GM19240 (cell line): Measurements from ENCODE around the gene BORCS6.

Source experiments
- DNase-seq: peaks from one replicate; pipeline ENCODE4 v3.0.0; 2011; ENCODE audit warnings: low spot score; ENCODE audit not compliant: insufficient read length

Gene BORCS6

GRCh38 chr17:8212312-8213180 is 22.6 kb upstream of the BORCS6 start:
- no peak for DNase-seq

- DNase-seq, result no peak
Observed at GRCh38 chr17:8210761-8211458, 20.9 kb upstream of the BORCS6 start.

GRCh38 chr17:8209907-8210760 is 20.2 kb upstream of the BORCS6 start, which contains the start of gene AURKB:
AURKB (minus strand) TSS chr17:8210575; CDS start chr17:8210224, 351 bp downstream.
- peak; percentile 99 for DNase-seq

- no peak for DNase-seq
Observed at GRCh38 chr17:8206536-8206935, 16.6 kb upstream of the BORCS6 start.

GRCh38 chr17:8204761-8205555 is 15.0 kb upstream of the BORCS6 start:
- DNase-seq, result no peak

- no peak for DNase-seq
Observed at GRCh38 chr17:8192070-8192815, 2.3 kb upstream of the BORCS6 start.

GRCh38 chr17:8190506-8190905 is 526 bp upstream of the BORCS6 start:
- DNase-seq, result no peak

- no peak for DNase-seq
Observed at GRCh38 chr17:8189041-8189710, 804 bp downstream of the BORCS6 start.

- DNase-seq, result no peak
Observed at GRCh38 chr17:8188263-8188839, 1.6 kb downstream of the BORCS6 start.

- no peak for DNase-seq
Observed at GRCh38 chr17:8187517-8188262, 2.3 kb downstream of the BORCS6 start.

GRCh38 chr17:8186787-8187516 is 3.0 kb downstream of the BORCS6 start:
- DNase-seq, result no peak

GRCh38 chr17:8186446-8186786 is 3.6 kb downstream of the BORCS6 start:
- DNase-seq, result no peak

GRCh38 chr17:8185582-8186445 is 4.2 kb downstream of the BORCS6 start:
- DNase-seq, result no peak

GRCh38 chr17:8176998-8177731 is 12.8 kb downstream of the BORCS6 start:
- no peak for DNase-seq

GRCh38 chr17:8176197-8176940 is 13.6 kb downstream of the BORCS6 start, which contains the start of gene TMEM107:
TMEM107 (minus strand) TSS chr17:8176380; CDS start chr17:8176286, 94 bp downstream.
- DNase-seq, result no peak
